Kidney (tissue), 14 donors: Measurements from ENCODE around the gene SHCBP1L. TPM values are rescaled to one million over a fixed set of nuclear protein-coding genes. Genes with fewer than 3 reads are reported as not detected.

Experiments
- DNase-seq, 5 donors: peaks; one replicate each; pipeline ENCODE4 v3.0.0-alpha.2; 2013 to 2020
- FAIRE-seq: peaks from 2 replicates; lab custom pipeline; 2012; peaks lifted over from hg19 to GRCh38; lab: Jason Lieb, UNC
- H3K27ac ChIP-seq, 2 donors: one replicate each; pipeline ENCODE4 v1.7.0; 2013; ENCODE audit warnings: low read depth in 2 of 2, low read length in 2 of 2, inconsistent platforms in 1 of 2
- H3K27me3 ChIP-seq: one replicate; pipeline ENCODE4 v1.7.1; 2013; ENCODE audit warnings: low read length, inconsistent platforms; ENCODE audit not compliant: control insufficient read depth, insufficient read depth
- H3K36me3 ChIP-seq, 3 donors: one replicate each; pipeline versions ENCODE4 v1.7.0 to v1.7.1; 2013; ENCODE audit warnings: low read length in 3 of 3, control low read depth in 1 of 3, inconsistent platforms in 1 of 3; ENCODE audit not compliant: insufficient read depth in 3 of 3, control insufficient read depth in 2 of 3
- H3K4me1 ChIP-seq, 3 donors: one replicate each; pipeline versions ENCODE4 v1.7.0 to v1.7.1; 2013; ENCODE audit warnings: low read length in 3 of 3, inconsistent platforms in 1 of 3, low read depth in 1 of 3; ENCODE audit not compliant: control insufficient read depth in 2 of 3, insufficient read depth in 2 of 3
- H3K4me3 ChIP-seq, 3 donors: one replicate each; pipeline versions ENCODE4 v1.7.0 to v1.8.1; 2013; ENCODE audit warnings: low read length in 3 of 3, control low read depth in 1 of 3, inconsistent platforms in 1 of 3
- H3K9ac ChIP-seq, 3 donors: one replicate each; pipeline versions ENCODE4 v1.7.0 to v1.7.1; 2013; ENCODE audit warnings: low read length in 3 of 3, control low read depth in 1 of 3, inconsistent platforms in 1 of 3
- H3K9me3 ChIP-seq, 3 donors: one replicate each; pipeline versions ENCODE4 v1.7.0 to v1.7.1; 2013; ENCODE audit warnings: low read length in 3 of 3, control low read depth in 1 of 3, inconsistent platforms in 1 of 3; ENCODE audit not compliant: control insufficient read depth in 2 of 3, insufficient read depth in 1 of 3
- intact Hi-C: fragments of 100-400 bp; cut with DNase I; formaldehyde crosslinking; loops from one replicate; pipeline ENCODE4 v1.11.1; 2022
- polyA plus RNA-seq: library from polyadenylated mRNA; stranded (reverse); fragments of 350-450 nt; fragmentation: Illumina TruSeq; extraction: RNeasy Lipid Tissue Mini Kit (QIAGEN cat#74804); gene quantifications from one replicate; pipeline ENCODE4 v1.2.3, GENCODE V29; 2014; ENCODE audit warnings: low read depth, low replicate concordance; ENCODE audit not compliant: insufficient read depth
- total RNA-seq: library from RNA; stranded (reverse); fragmentation: NEBNext Ultra II Directional; extraction: Animal tissue kit (Norgen Biotek cat#: 25700); gene quantifications from one replicate; pipeline ENCODE4 v1.2.1, GENCODE V29; 2021
- TF ChIP-seq, protein P1 (sequence below): IDR thresholded peaks from 3 replicates; pipeline ENCODE4 v1.5.1; 2012; ENCODE audit warnings: mild to moderate bottlenecking, moderate library complexity, borderline replicate concordance; ENCODE audit not compliant: insufficient read depth; ENCODE audit errors: extremely low read depth
- donor health status: control.
- donor health status: control.
- donor health status: control.
- donor health status: control.
- donor health status: control.
- donor health status: DM: yes; HTN: yes; CAD: no.
- donor health status: Normal renal cell carcinoma (clear cell type).

Gene SHCBP1L
- total and polyA plus RNA-seq, 2 donors from 2014 or later = not detected

DNA sequence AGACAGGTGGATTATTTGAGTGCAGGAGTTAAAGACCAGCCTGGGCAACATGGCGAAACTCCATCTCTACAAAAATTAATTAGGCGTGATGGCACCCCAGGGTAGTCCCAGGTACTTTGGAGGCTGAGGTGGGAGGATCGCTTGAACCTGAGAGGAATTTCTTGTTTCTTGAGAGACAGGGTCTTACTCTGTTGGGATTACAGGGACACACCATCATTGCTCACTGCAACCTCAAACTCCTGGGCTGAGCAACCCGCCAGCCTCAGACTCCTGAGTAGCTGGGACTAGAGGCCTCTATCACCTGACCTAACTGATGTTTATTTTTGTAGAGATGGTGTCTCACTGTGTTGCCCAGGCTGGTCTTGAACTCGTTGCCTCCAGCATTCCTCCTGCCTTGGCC is 89.0 kb downstream of the SHCBP1L start:
- FAIRE-seq (no peak), DNase-seq (no peak)
- Histone ChIP-seq H3K4me3 (no peak overlapping the region), H3K27ac (no peak overlapping the region), H3K9me3 (peaks cover 0 to under 1% (median 0%) of the 10 kb centered on the region in 3 donors), H3K36me3 (peaks cover 17 to 85% (median 51%) of the 10 kb centered on the region in 3 donors), H3K4me1 (no peaks in the 10 kb centered on the region), H3K27me3 (no peaks in the 10 kb centered on the region), H3K9ac (no peak overlapping the region)
- intact Hi-C loops = no loop called here
- TF ChIP-seq, protein P1, sequence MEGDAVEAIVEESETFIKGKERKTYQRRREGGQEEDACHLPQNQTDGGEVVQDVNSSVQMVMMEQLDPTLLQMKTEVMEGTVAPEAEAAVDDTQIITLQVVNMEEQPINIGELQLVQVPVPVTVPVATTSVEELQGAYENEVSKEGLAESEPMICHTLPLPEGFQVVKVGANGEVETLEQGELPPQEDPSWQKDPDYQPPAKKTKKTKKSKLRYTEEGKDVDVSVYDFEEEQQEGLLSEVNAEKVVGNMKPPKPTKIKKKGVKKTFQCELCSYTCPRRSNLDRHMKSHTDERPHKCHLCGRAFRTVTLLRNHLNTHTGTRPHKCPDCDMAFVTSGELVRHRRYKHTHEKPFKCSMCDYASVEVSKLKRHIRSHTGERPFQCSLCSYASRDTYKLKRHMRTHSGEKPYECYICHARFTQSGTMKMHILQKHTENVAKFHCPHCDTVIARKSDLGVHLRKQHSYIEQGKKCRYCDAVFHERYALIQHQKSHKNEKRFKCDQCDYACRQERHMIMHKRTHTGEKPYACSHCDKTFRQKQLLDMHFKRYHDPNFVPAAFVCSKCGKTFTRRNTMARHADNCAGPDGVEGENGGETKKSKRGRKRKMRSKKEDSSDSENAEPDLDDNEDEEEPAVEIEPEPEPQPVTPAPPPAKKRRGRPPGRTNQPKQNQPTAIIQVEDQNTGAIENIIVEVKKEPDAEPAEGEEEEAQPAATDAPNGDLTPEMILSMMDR = no peak

DNA sequence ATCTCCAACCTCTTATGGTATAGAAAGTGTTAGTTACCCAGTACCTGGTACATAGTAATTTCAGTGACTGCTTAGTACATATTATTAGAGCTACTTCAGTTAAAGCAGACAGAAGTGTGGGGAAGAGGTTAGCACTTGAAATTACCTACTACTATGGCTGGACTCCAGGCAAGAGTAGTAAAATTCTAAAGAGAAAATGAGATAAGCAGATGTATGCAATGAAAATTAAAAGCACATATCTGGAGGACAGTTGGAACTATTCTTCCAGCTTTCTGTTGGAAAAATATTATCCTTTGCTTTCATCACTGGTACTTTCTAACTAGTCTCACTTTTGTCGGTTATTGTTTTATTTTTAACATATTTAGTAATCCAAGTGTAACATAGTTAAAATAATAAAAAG is 90.1 kb downstream of the SHCBP1L start:
- intact Hi-C loops = no loop called here
- no peaks in the 10 kb centered on the region for H3K9me3 ChIP-seq
- H3K9ac ChIP-seq = no peak overlapping the region
- no peaks in the 10 kb centered on the region for H3K4me1 ChIP-seq
- H3K27ac ChIP-seq = no peak overlapping the region
- DNase-seq (no peak), FAIRE-seq (no peak)
- H3K27me3 ChIP-seq = no peaks in the 10 kb centered on the region
- TF ChIP-seq, protein P1 = no peak
- H3K4me3 ChIP-seq = no peak overlapping the region
- peaks cover 17 to 91% (median 55%) of the 10 kb centered on the region in 3 donors for H3K36me3 ChIP-seq

- FAIRE-seq (no peak), DNase-seq (no peak)
- TF ChIP-seq, protein P1 = no peak
- Histone ChIP-seq H3K4me3 (no peak overlapping the region), H3K36me3 (peaks cover 20 to 94% (median 57%) of the 10 kb centered on the region in 3 donors), H3K9ac (no peak overlapping the region), H3K4me1 (no peaks in the 10 kb centered on the region), H3K9me3 (no peaks in the 10 kb centered on the region), H3K27me3 (no peaks in the 10 kb centered on the region), H3K27ac (no peak overlapping the region)
- intact Hi-C loops = no loop called here
Observed at GRCh38 chr1:182861994-182862393, 91.0 kb downstream of the SHCBP1L start.

- TF ChIP-seq, protein P1 = no peak
- H3K9me3 ChIP-seq = no peaks in the 10 kb centered on the region
- FAIRE-seq (no peak), DNase-seq (no peak)
- no peak overlapping the region for H3K9ac ChIP-seq
- no peaks in the 10 kb centered on the region for H3K4me1 ChIP-seq
- no peak overlapping the region for H3K27ac ChIP-seq
- H3K4me3 ChIP-seq = no peak overlapping the region
- no peaks in the 10 kb centered on the region for H3K27me3 ChIP-seq
- intact Hi-C loops = no loop called here
- peaks cover 18 to 94% (median 57%) of the 10 kb centered on the region in 3 donors for H3K36me3 ChIP-seq
Observed at GRCh38 chr1:182860658-182861057, 92.3 kb downstream of the SHCBP1L start.
